ENCODE data around the gene DMD. TPM values are rescaled to one million over a fixed set of nuclear protein-coding genes. Genes with fewer than 3 reads are reported as not detected.
"Not testable (repeated sequence)": the region's sequence is repeated elsewhere in the genome, so short reads cannot be mapped to it uniquely, and the experiment has no call there.

DMD gene
- polyA plus RNA-seq, 3 donors: 8.0 to 13.2 (median 11.5) TPM

DNA sequence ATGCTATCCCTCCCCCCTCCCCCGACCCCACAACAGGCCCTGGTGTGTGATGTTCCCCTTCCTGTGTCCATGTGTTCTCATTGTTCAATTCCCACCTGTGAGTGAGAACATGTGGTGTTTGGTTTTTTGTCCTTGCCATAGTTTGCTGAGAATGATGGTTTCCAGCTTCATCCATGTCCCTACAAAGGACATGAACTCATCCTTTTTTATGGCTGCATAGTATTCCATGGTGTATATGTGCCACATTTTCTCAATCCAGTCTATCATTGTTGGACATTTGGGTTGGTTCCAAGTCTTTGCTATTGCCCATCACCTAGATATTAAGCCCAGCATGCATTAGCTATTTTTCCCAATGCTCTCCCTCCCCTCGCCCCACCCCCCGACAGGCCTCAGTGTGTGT lies 1627.5 kb downstream of the DMD start:
- 85 to 100% (median 89%) methylated on average over 2 to 3 of the region's 3 CpGs for WGBS, 3 donors
- H3K27ac ChIP-seq (ENCODE audit: low read depth, low read length): not testable (repeated sequence)

DNA sequence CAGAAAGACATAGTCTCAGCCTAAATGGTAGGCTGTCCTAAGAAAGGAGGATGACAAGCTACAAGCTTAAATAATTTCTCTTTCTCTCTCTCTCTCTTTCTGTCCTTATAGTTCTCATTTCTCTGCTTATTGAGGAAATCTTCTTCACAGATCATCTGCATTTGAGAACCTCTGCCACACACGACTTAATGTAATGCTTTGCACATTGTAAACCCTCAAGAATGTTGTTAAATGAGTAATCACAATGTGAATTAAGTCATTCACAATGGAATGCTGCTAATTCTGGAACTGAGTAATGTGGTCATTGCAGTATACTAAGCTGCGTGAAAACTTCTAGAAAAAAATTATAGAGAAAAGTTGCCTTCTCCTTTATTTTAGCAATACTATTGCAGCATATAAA lies 1630.6 kb downstream of the DMD start:
- WGBS, 3 donors: 31 to 40% (median 32%) methylated on average over 2 of the region's 2 CpGs
- no peak overlapping the region for H3K27ac ChIP-seq (ENCODE audit: low read depth, low read length)

DNA sequence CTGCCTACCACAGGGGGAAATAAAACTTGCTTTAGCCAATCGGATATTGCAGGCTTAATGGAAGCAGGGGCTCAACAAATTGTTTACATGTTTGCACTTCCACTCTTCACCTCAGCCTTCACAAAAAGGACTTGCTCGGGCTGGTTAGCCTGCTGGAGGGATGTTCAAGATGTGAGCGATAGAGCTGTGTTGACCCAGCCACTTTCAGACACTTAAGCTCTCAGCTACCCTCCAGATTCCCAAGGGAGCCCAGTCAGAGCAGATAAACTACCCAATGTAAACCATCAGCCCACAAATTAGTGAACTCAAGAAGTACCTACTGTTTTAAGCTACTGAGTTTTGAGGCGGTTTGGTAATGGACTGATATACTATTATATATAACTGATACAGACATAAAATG lies 1631.1 kb downstream of the DMD start:
- H3K27ac ChIP-seq (ENCODE audit: low read depth, low read length): no peak overlapping the region
- WGBS, 3 donors: 58 to 92% (median 66%) methylated on average over 4 of the region's 4 CpGs

DNA sequence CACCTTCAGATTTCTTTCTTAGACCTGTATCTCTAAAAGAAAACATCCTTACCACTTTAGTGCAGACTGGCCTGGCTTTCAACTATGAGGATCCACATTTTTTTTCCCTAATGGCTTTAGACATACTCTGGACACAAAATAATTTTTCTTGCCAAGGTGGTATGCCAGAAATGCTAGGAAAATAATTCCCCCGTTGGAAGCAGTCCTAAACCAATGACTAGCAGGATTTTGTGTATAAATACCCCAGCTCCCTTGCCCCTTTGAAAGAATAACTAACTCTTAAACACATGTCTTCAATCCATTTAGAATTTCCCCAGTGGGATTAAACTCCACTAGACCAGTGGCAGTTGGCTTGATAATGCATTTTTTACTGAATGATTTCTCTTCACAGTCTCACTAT lies 1639.0 kb downstream of the DMD start:
- 29 to 64% (median 42%) methylated on average over 1 of the region's 1 CpG for WGBS, 3 donors
- no peak overlapping the region for H3K27ac ChIP-seq (ENCODE audit: low read depth, low read length)

DNA sequence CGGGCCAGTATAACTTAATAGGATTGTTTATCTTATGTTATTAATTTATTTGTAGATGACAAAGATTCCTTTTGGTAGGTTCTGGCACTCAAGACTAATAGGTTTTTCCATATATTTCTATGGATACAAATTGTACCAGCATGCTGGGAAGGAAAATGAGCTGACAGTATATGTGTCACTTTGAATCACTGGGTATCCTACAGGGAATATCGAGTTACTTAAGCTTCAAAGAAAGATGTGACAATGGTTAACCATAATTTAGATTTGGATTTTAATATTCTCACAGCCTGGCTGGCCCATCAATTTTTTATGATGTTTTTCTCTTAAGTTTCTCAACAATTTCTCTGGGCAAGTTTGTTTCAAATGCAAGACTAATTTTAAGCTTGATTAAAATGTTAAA lies 1640.7 kb downstream of the DMD start:
- 67 to 77% (median 69%) methylated on average over 2 of the region's 2 CpGs for WGBS, 3 donors
- H3K27ac ChIP-seq (ENCODE audit: low read depth, low read length): no peak overlapping the region

DNA sequence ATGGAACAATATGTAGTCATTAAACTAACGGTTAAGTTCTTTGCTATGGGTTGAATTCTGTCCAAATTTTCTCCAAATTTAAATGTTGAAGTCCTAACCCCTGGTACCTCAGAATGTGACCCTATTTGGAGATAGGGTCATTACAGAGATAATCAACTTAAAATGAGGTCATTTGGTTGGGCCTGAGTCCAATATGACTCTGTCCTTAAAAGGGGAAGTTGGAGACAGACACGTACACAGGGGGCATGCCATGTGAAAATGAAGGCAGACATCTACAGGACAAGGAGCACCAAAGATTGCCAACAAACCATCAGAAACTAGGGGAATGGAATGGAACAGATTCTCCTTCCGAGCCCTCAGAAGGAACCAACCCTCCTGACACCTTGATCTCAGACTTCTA lies 1647.6 kb downstream of the DMD start:
- WGBS, 3 donors: 58 to 71% (median 66%) methylated on average over 3 of the region's 3 CpGs
- no peak overlapping the region for H3K27ac ChIP-seq (ENCODE audit: low read depth, low read length)

DNA sequence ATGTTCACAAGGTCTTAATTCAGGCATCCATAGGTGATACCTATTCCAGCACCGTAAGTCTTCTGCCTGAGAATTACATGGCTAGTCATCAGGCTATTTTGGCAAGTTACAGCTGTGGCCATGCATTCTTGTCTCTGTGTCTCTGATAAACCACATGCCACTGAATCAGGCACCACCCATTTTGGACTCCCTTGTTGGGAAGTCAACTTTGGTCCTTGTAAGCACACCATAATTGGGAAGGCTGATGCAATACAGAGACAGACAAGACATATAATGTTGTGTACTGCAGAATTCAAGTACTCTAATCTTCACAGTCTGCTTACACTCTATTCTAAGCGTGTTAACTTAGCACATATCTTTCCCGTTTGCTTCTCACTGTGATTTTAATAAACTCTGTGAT lies 1655.8 kb downstream of the DMD start:
- 83 to 96% (median 92%) methylated on average over 3 of the region's 3 CpGs for WGBS, 3 donors

DNA sequence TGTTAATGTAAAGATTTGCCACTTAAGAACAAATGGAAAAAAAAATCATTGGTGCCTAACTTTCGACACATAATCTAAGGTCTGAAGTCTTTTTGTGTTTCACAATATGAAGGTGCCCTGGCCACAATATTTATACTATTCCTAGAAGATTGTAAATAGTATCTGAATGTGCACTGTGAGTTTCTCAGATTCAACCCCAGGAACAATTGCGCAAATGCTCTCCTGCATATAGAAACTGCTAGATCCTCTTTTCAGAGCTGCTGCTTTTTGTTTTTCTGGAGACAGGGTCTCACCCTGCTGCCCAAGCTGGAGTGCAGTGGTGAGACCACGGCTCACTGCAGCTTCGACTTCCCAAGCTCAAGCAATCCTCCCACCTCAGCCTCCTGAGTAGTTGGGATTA lies 1659.4 kb downstream of the DMD start:
- WGBS, 3 donors: 78 to 92% (median 86%) methylated on average over 4 of the region's 4 CpGs
- H3K27ac ChIP-seq (ENCODE audit: low read depth, low read length): no peak overlapping the region

More for the DNA sequence above, 1655.8 kb downstream of the DMD start:
- H3K27ac ChIP-seq (ENCODE audit: low read depth, low read length): no peak overlapping the region

DNA sequence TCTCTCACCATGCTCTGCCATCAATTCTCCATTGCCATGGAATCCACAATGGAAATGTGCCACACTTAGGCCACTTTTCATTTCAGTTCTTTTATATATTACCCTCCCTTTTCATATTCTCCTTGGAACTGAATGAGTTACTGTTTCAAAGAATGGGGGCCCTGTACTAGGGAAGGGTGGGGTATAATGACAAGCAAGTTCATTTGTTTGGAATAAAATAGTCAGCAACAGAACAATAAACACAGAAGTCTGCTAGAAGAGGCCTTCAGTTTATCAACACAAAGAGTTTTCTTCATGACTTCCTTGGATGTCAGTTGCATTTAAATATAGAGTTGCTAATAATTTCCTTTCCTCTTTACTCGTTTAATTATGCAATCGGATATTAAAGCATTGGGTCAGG lies 1661.2 kb downstream of the DMD start:
- WGBS, 3 donors: 68 to 73% (median 70%) methylated on average over 2 of the region's 2 CpGs
- no peak overlapping the region for H3K27ac ChIP-seq (ENCODE audit: low read depth, low read length)

DNA sequence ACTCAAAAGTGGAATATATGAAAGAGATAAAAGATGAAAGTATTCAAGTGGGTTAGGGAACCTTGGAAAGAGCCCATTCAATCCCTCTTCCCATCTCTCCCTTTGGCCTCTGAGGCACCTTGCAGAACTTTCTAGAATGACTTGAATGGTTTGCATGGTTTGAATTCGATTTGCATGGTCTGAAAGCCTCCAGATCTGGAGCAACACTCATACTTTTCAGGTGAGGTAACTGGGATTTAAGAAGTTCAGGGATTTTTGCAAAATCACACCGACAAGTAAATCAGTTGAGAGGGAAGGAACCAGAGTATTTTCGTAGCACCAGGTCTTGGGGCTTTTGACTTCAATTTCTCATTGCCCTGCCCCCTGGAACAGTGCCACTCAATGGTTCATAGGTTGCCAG lies 1663.5 kb downstream of the DMD start:
- 59 to 93% (median 69%) methylated on average over 3 of the region's 3 CpGs for WGBS, 3 donors

DNA sequence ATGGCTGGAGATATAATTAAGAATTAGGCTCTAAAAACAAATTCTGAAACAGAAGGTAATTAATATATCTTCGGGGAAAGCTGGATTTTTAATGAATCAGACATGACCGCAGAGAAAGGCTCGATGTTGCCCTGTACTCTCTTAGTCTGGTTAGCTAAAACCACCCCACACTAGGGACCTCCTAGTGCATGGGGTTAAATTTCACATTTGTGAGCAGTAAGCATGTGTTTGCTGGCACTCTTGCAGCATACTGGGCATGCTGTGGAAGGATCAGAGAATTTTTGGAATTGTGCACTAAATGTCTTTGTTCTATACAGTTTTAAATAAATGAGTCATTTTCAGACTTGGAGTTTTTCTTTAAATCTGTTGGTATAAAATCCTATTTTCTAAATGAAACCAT lies 1663.9 kb downstream of the DMD start:
- H3K27ac ChIP-seq (ENCODE audit: low read depth, low read length): no peak overlapping the region
- 85 to 93% (median 88%) methylated on average over 3 of the region's 3 CpGs for WGBS, 3 donors

More for the DNA sequence above, 1663.5 kb downstream of the DMD start:
- no peak overlapping the region for H3K27ac ChIP-seq (ENCODE audit: low read depth, low read length)

DNA sequence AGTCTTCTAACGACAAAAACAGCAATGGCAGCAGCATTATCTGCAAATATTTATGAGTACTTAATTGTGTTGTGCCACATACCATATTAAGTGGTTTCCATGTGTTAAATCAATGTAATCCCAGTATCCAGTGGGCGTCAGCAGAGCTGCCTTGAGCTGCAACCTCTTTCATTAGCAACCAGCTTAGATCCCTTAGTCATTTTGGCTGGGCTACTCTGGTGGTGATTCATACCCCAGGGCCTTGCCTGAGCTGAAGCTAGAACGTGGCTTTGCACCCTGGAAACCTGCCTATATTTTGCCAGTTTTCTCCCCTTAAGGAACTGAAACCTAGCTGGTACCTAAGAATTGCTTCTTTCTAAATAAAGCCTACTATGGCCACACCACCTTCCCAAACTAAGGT lies 1665.2 kb downstream of the DMD start:
- no peak overlapping the region for H3K27ac ChIP-seq (ENCODE audit: low read depth, low read length)
- 51 to 92% (median 70%) methylated on average over 3 of the region's 3 CpGs for WGBS, 3 donors

DNA sequence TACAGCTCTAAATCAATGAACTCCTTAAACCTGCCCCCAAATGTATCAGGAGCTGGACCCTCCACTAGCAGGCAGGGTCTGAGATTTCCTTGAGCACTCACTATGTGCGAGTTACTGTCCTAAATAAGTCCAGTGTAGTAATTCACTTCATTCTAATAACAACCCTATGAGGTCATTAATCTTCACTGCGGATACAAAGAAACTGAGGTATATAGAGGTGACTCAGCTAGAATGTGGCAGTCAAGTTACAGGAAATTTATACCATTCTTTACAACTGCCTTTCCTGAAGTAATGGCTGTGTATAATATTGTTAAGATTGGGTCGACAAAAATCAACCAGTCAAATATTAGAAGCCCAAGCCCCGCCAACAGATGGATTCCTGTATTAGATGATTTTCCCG lies 1665.6 kb downstream of the DMD start:
- WGBS, 3 donors: 78 to 89% (median 88%) methylated on average over 5 of the region's 5 CpGs
- H3K27ac ChIP-seq (ENCODE audit: low read depth, low read length): no peak overlapping the region

DNA sequence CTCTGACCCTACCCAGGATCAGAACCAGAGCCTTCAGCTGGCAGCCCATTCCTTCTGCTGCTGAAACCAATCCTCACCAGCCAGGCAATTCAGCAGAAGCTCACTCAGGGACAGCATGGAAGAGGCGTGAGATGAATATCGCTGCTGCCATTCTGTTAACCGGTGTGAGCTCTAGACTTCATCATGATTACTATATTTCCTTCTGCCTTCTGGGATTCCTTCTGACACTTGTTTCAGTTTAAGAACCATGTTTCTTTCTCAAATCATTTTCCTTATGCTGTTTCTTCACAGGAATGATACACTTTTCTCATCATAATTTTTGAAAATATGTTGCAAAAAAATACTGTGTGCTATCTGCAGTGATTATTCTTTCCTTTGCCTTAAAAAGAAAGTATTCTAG lies 1666.2 kb downstream of the DMD start:
- no peak overlapping the region for H3K27ac ChIP-seq (ENCODE audit: low read depth, low read length)
- 85 to 94% (median 91%) methylated on average over 3 of the region's 3 CpGs for WGBS, 3 donors

DNA sequence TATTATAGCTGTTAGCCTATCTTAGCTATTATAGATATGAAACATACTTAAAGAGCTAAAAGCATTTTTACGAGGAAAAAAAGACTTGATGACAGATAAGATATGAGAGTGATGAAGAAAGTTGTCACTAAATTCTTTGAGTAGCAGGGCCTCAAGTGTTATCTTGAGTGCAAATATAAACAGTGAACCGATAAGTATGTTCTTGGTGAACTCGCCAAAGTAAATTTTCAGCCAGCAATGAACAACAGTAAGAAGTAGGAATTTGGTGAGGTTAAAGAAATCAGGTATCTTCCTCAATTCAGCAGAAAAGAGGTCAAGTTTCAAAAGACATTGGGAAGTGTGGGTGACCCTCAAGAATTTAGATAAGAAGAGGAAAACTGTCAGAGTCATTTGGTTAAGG lies 1667.7 kb downstream of the DMD start:
- WGBS, 3 donors: 26 to 69% (median 65%) methylated on average over 3 of the region's 3 CpGs
- H3K27ac ChIP-seq (ENCODE audit: low read depth, low read length): no peak overlapping the region

DNA sequence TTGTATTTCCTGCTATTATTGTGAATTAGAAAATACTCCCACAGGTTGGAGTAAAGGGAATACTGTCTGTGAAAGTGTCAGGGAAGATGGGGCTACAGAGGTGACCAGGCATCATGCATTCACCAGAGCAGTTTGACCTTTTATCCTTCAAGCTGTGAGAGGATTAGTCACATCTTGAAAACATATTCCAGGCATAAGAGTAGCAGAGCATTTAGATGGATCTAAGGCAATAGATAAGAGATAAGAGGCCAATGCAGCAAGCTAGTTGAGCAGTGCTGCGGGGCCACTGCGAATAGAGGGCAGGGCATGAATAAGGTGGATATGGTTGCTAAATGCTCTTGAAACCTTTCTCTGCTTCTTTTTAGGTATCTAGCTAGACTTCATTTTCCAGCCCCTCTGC lies 1668.8 kb downstream of the DMD start:
- 93 to 95% (median 94%) methylated on average over 2 of the region's 2 CpGs for WGBS, 3 donors
- H3K27ac ChIP-seq (ENCODE audit: low read depth, low read length): no peak overlapping the region

DNA sequence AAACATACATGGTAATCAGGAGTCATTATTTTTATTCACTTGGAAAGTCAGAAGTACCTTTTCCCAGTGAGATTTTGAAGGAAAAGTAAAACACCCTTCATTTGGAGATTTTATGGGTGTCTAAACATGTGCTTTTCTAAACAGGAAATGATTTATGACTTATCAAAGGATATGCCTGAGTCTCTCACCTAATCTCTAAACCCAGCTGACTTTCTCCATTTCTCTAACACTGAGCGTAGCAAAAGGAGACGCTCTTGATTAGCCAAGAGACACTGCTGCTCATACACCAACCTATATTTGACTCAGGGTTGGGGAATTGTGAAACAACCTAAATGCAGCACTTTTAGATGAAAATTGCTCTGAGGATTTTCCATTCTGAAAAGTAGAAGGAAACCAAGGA lies 1671.0 kb downstream of the DMD start:
- 50 to 73% (median 67%) methylated on average over 2 of the region's 2 CpGs for WGBS, 3 donors
- no peak overlapping the region for H3K27ac ChIP-seq (ENCODE audit: low read depth, low read length)

DNA sequence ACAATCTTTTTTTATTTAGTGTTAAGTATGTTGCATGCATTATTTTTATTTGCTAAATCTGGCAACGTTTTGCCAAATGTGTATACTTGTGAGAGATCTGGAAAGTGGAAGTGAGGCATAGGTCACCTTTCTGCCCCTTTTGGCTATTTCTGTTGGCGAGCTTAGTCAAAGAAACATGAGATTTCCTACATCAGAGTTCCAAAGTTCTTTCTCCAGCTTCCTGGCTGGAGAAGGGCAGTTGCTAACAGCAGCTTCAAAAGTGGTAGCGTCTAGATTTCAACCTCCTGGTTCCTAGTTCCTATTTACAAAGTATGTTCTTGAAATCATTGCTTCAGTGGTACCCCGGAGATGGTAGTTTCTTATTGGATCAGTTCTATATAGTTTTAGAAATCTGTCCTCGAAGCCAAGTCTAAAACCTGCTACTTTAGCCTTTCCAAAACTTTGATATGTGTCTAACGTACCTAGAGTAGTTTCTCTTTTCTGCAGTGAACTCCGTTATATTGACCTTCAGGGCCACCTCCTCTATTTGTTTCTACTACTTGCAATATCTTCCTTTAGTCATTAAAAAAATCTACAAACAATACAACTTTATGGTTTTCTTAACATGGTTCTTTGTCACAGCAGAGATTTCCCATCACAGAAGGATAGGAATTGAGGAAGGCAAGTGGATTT lies 1683.8 kb downstream of the DMD start:
- 61 to 78% (median 73%) methylated on average over 7 of the region's 7 CpGs for WGBS, 3 donors
- H3K27ac ChIP-seq (ENCODE audit: low read depth, low read length): no peak overlapping the region

DNA sequence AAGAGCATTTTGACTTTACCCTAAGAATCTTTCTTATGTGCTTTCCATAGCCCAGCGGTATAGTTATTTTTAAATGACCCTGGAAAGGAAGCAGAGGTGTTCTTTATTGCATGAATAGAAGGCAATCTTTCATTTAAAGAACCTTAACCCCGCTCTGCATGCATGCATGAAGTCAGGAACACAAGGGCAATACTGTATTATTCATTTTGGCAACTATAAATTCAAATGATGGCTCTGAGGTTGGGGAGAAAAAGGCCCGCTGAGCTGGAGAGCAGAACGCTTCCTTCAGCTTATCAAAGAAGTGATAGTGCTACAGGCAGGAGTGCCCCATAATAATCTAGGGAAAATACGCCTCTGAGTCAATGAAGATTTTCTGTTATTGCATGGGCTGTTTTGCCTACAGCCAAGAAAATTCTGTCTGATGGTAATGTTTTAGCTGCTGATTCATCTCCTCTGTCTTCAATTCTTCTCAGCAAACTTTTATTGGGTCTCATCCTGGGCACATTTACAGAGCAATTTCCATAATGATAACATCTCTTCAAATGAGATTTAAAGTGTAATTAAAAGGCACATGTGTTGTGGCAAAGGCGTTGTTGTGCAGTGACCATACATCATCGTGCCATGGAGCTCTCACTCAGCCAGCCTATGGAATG lies 1687.3 kb downstream of the DMD start:
- 61 to 73% (median 68%) methylated on average over 7 of the region's 7 CpGs for WGBS, 3 donors

DNA sequence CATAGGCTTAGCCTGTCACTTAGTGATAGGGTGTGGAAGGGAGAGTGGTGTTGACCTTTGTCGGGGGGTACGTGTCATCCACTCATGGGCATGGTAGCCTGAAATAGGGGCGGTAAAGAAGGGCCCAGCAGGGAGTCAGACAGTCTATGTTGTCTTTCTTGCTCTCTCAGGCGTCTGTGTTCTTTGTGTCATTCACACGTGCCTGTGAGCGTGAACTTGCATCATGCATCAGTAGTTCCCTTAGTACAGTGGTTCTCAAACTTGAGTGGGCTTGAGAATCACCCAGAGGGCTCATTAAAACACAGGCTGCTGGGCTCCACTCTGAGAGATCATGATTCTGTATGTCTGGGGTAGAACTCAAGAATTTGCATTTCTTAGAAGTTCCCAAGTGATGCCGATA lies 1688.6 kb downstream of the DMD start:
- 71 to 92% (median 77%) methylated on average over 7 of the region's 7 CpGs for WGBS, 3 donors
- no peak overlapping the region for H3K27ac ChIP-seq (ENCODE audit: low read depth, low read length)

More for the DNA sequence above, 1687.3 kb downstream of the DMD start:
- no peak overlapping the region for H3K27ac ChIP-seq (ENCODE audit: low read depth, low read length)
